Measurements from ENCODE around the gene PIF1. TPM values are rescaled to one million over a fixed set of nuclear protein-coding genes. Genes with fewer than 3 reads are reported as not detected.

The PIF1 gene
- total RNA-seq, 4 donors from 2014 or later = 0.17 to 0.26 TPM; not detected in 2

GRCh38 chr15:64841060-64841343 is 15.6 kb upstream of the PIF1 start:
- ATAC-seq (peak in 1 of 2 donors; percentile 0), DNase-seq (no peak)
- H3K4me3 ChIP-seq = peak overlapping the region; percentile 66 to 92 (median 80)
- H3K4me1 ChIP-seq = peaks cover 10 to 28% of the 10 kb centered on the region in 2 donors
- H3K9me3 ChIP-seq = no peaks in the 10 kb centered on the region
- in situ Hi-C loops (cut with MboI; ENCODE audit: low sequenced_read_pairs in 4 of 4) (loop anchor here in 1 of 4 donors (10.0 kb wide), 1 partner anchor 54 kb away; no protein-coding TSS in a partner anchor), intact Hi-C loops (cut with DNase I; ENCODE audit: low total_unique reads) (loop anchor here (5.0 kb wide), 2 partner anchors 51 to 151 kb away; no protein-coding TSS in a partner anchor)
- H3K27me3 ChIP-seq = no peaks in the 10 kb centered on the region
- peak overlapping the region; percentile 84 to 95 (median 89) for H3K27ac ChIP-seq
- TF ChIP-seq CTCF (IDR thresholded peaks at IDR 0.05 in 4 of 5, conservative IDR thresholded peaks at IDR 0.05 in 1 of 5) = no peak
- TF ChIP-seq POLR2A (IDR thresholded peaks at IDR 0.05) = no peak
- no peaks in the 10 kb centered on the region for H3K36me3 ChIP-seq

- Histone ChIP-seq H3K27ac (no peak overlapping the region), H3K27me3 (no peaks in the 10 kb centered on the region), H3K4me1 (peaks cover 11% of the 10 kb centered on the region in 2 donors), H3K4me3 (no peak overlapping the region), H3K36me3 (no peaks in the 10 kb centered on the region), H3K9me3 (no peaks in the 10 kb centered on the region)
- in situ Hi-C loops (cut with MboI; ENCODE audit: low sequenced_read_pairs in 4 of 4) = no loop called here
- no peak for ATAC-seq
- intact Hi-C loops (cut with DNase I; ENCODE audit: low total_unique reads) = loop anchor here (5.0 kb wide), 1 partner anchor 375 kb away; the partner anchor contains the start of gene ZNF609
- TF ChIP-seq POLR2A (IDR thresholded peaks at IDR 0.05) (no peak), CTCF (IDR thresholded peaks at IDR 0.05 in 4 of 5, conservative IDR thresholded peaks at IDR 0.05 in 1 of 5) (no peak)
- no peak for DNase-seq
These were observed 12.1 kb upstream of the PIF1 start for GRCh38 chr15:64837502-64837901.

- DNase-seq (no peak), ATAC-seq (peak; percentile 20 to 39)
- Histone ChIP-seq H3K9me3 (no peaks in the 10 kb centered on the region), H3K27ac (peak overlapping the region; percentile 44 to 76 (median 62)), H3K36me3 (no peaks in the 10 kb centered on the region), H3K4me3 (peak overlapping the region; percentile 23 to 45 (median 34)), H3K4me1 (peaks cover 10 to 11% of the 10 kb centered on the region in 2 donors), H3K27me3 (no peaks in the 10 kb centered on the region)
- in situ Hi-C loops (cut with MboI; ENCODE audit: low sequenced_read_pairs in 4 of 4) = no loop called here
- intact Hi-C loops (cut with DNase I; ENCODE audit: low total_unique reads) = loop anchor here (5.0 kb wide), 1 partner anchor 374 kb away; the partner anchor contains the start of gene ZNF609
- TF ChIP-seq POLR2A (IDR thresholded peaks at IDR 0.05) = no peak
- TF ChIP-seq CTCF (IDR thresholded peaks at IDR 0.05 in 4 of 5, conservative IDR thresholded peaks at IDR 0.05 in 1 of 5) = no peak
These were observed 10.6 kb upstream of the PIF1 start for GRCh38 chr15:64836023-64836536.

GRCh38 chr15:64833690-64834089 is 8.2 kb upstream of the PIF1 start:
- DNase-seq = peak in 1 of 2 donors; percentile 40
- Histone ChIP-seq H3K4me3 (no peak overlapping the region), H3K27ac (peak overlapping the region in 2 of 4 donors; percentile 31 to 52), H3K27me3 (no peaks in the 10 kb centered on the region), H3K4me1 (peaks cover 3 to 4% of the 10 kb centered on the region in 2 donors), H3K9me3 (no peaks in the 10 kb centered on the region), H3K36me3 (no peaks in the 10 kb centered on the region)
- in situ Hi-C loops (cut with MboI; ENCODE audit: low sequenced_read_pairs in 4 of 4) (no loop called here), intact Hi-C loops (cut with DNase I; ENCODE audit: low total_unique reads) (no loop called here)
- no peak for TF ChIP-seq POLR2A (IDR thresholded peaks at IDR 0.05)
- peak; percentile 37 to 44 for ATAC-seq

GRCh38 chr15:64828985-64829384 is 3.5 kb upstream of the PIF1 start:
- H3K36me3 ChIP-seq = no peaks in the 10 kb centered on the region
- H3K27ac ChIP-seq = no peak overlapping the region
- DNase-seq = no peak

More at GRCh38 chr15:64828985-64829384, 3.5 kb upstream of the PIF1 start:
- no peak for ATAC-seq
- no peak overlapping the region for H3K4me3 ChIP-seq
- H3K27me3 ChIP-seq = no peaks in the 10 kb centered on the region
- H3K4me1 ChIP-seq = peaks cover 13 to 17% of the 10 kb centered on the region in 2 donors
- intact Hi-C loops (cut with DNase I; ENCODE audit: low total_unique reads) = no loop called here
- in situ Hi-C loops (cut with MboI; ENCODE audit: low sequenced_read_pairs in 4 of 4) = no loop called here
- TF ChIP-seq CTCF (IDR thresholded peaks at IDR 0.05 in 4 of 5, conservative IDR thresholded peaks at IDR 0.05 in 1 of 5) (no peak), POLR2A (IDR thresholded peaks at IDR 0.05) (no peak)
- H3K9me3 ChIP-seq = no peaks in the 10 kb centered on the region
